H1 (cell line): ENCODE measurements around the gene TSNAXIP1.

Experiments used
- CTCF ChIP-seq, 3 experiments: IDR thresholded peaks; 1 replicate in 2 of 3; 2 replicates in 1 of 3; pipeline versions ENCODE4 v1.5.1 to v1.6.1; 2011; ENCODE audit warnings: low read length in 3 of 3, mild to moderate bottlenecking in 3 of 3, inconsistent platforms in 2 of 3, low read depth in 1 of 3, moderate library complexity in 1 of 3; ENCODE audit not compliant: insufficient read depth in 1 of 3; ENCODE audit errors: control extremely low read depth in 1 of 3
- EP300 ChIP-seq, 2 experiments: IDR thresholded peaks; 1 replicate in 1 of 2; 2 replicates in 1 of 2; pipeline ENCODE4 v1.6.1; 2011 to 2012; ENCODE audit warnings: low read depth in 2 of 2, low read length in 2 of 2, mild to moderate bottlenecking in 2 of 2, borderline replicate concordance in 1 of 2, inconsistent platforms in 1 of 2, moderate library complexity in 1 of 2
- EZH2 ChIP-seq: fragments of 200-600 bp; sonication (generic); IDR thresholded peaks from 2 replicates; pipeline ENCODE4 v1.7.1; 2012; ENCODE audit warnings: low read depth, mild to moderate bottlenecking, moderate library complexity, low read length, inconsistent platforms; ENCODE audit not compliant: severe bottlenecking
- SP2 ChIP-seq: IDR thresholded peaks from 2 replicates; pipeline ENCODE4 v1.6.1; 2012; ENCODE audit warnings: mild to moderate bottlenecking, low read length, inconsistent platforms
- YY1 ChIP-seq: IDR thresholded peaks from 2 replicates; pipeline ENCODE4 v1.6.1; 2011; ENCODE audit warnings: low read depth, mild to moderate bottlenecking, low read length

GRCh38 chr16:67779256-67780014 lies 27.3 kb upstream of the TSNAXIP1 start:
- TF ChIP-seq CTCF (IDR thresholded peaks at IDR 0.05; ENCODE audit: control extremely low read depth in 1 of 3, insufficient read depth in 1 of 3, low read depth in 1 of 3, low read length in 3 of 3) (no peak), EP300 (IDR thresholded peaks at IDR 0.05; ENCODE audit: borderline replicate concordance in 1 of 2, low read depth in 2 of 2, low read length in 2 of 2) (no peak), EZH2 (no peak), SP2 (no peak), YY1 (no peak)
